Bronchial epithelial cell (primary cell): ENCODE data around the gene CD36. TPM values are rescaled to one million over a fixed set of nuclear protein-coding genes. Genes with fewer than 3 reads are reported as not detected.

ENCODE experiments used
- DNase-seq: peaks from one replicate; pipeline ENCODE4 v3.0.0-alpha.2; 2010; ENCODE audit warnings: low read depth
- FAIRE-seq: peaks from 2 replicates; lab custom pipeline; 2011; peaks lifted over from hg19 to GRCh38; lab: Jason Lieb, UNC
- H3K27me3 ChIP-seq: 2 replicates; pipeline ENCODE4 v1.5.1; 2011; ENCODE audit warnings: low read length; ENCODE audit not compliant: control insufficient read depth, insufficient read depth
- H3K36me3 ChIP-seq: 2 replicates; pipeline ENCODE4 v1.5.1; 2011; ENCODE audit warnings: low read length; ENCODE audit not compliant: control insufficient read depth, insufficient read depth
- H3K4me3 ChIP-seq: 2 replicates; pipeline ENCODE4 v1.5.1; 2011; ENCODE audit warnings: mild to moderate bottlenecking, low read depth, low read length, control low read depth
- CTCF ChIP-seq: IDR thresholded peaks from 2 replicates; pipeline ENCODE4 v1.5.1; 2011; ENCODE audit warnings: mild to moderate bottlenecking, moderate library complexity, low read length, control low read depth, inconsistent platforms; ENCODE audit not compliant: insufficient read depth, severe bottlenecking
- total RNA-seq: library from RNA; depleted of rRNA; stranded (reverse); fragments of >200 nt; gene quantifications from 2 replicates; pipeline ENCODE4 v1.2.1, GENCODE V29; 2014

The CD36 gene
- total RNA-seq, 1 donor from 2014 or later = 1.3 TPM

- no peaks in the 10 kb centered on the region for H3K36me3 ChIP-seq
- H3K27me3 ChIP-seq = no peaks in the 10 kb centered on the region
- H3K4me3 ChIP-seq = no peak overlapping the region
- DNase-seq (peak; percentile 97), FAIRE-seq (no peak)
- TF ChIP-seq CTCF = no peak
Measured at GRCh38 chr7:80634505-80634904, 3.9 kb upstream of the CD36 start.

- H3K36me3 ChIP-seq = no peaks in the 10 kb centered on the region
- no peak for DNase-seq
- FAIRE-seq = no peak
- no peak for TF ChIP-seq CTCF
- no peaks in the 10 kb centered on the region for H3K27me3 ChIP-seq
- no peak overlapping the region for H3K4me3 ChIP-seq
Measured at GRCh38 chr7:80635533-80635932, 2.9 kb upstream of the CD36 start.

- no peak for TF ChIP-seq CTCF
- no peak for FAIRE-seq
Measured at GRCh38 chr7:80635998-80636397, 2.4 kb upstream of the CD36 start.

GRCh38 chr7:80636709-80637108, 1.7 kb upstream of the CD36 start:
- Histone ChIP-seq H3K36me3 (no peaks in the 10 kb centered on the region), H3K27me3 (no peaks in the 10 kb centered on the region), H3K4me3 (no peak overlapping the region)
- no peak for TF ChIP-seq CTCF
- FAIRE-seq (no peak), DNase-seq (no peak)

More at GRCh38 chr7:80635998-80636397, 2.4 kb upstream of the CD36 start:
- Histone ChIP-seq H3K27me3 (no peaks in the 10 kb centered on the region), H3K4me3 (no peak overlapping the region), H3K36me3 (no peaks in the 10 kb centered on the region)
- DNase-seq = no peak

GRCh38 chr7:80637454-80637853, 988 bp upstream of the CD36 start:
- FAIRE-seq = no peak
- TF ChIP-seq CTCF = no peak

GRCh38 chr7:80639011-80639410, 569 bp downstream of the CD36 start:
- H3K4me3 ChIP-seq = no peak overlapping the region
- FAIRE-seq = no peak
- no peak for TF ChIP-seq CTCF
- H3K36me3 ChIP-seq = no peaks in the 10 kb centered on the region
- no peaks in the 10 kb centered on the region for H3K27me3 ChIP-seq
- DNase-seq = no peak

More at GRCh38 chr7:80637454-80637853, 988 bp upstream of the CD36 start:
- DNase-seq = no peak
- Histone ChIP-seq H3K27me3 (no peaks in the 10 kb centered on the region), H3K36me3 (no peaks in the 10 kb centered on the region), H3K4me3 (no peak overlapping the region)
